SK-N-MC (cell line): ENCODE results near the gene SLC30A4.

ENCODE experiments used
- EZH2 ChIP-seq: fragments of 200-600 bp; sonication (generic); IDR thresholded peaks from one replicate; pipeline ENCODE4 v1.6.1; 2017; ENCODE audit warnings: antibody characterized with exemption
- FOXP2 ChIP-seq: optimal IDR thresholded peaks from 2 replicates; pipeline ENCODE3; 2011; ENCODE audit warnings: mild to moderate bottlenecking, moderate library complexity; ENCODE audit not compliant: insufficient read depth; ENCODE audit errors: extremely low read length, control extremely low read depth
- POLR2AphosphoS5 ChIP-seq: IDR thresholded peaks from 2 replicates; pipeline ENCODE4 v1.6.1; 2012; ENCODE audit warnings: mild to moderate bottlenecking, low read depth, low read length, borderline replicate concordance

- TF ChIP-seq POLR2AphosphoS5: no peak
- no peak for TF ChIP-seq EZH2
- no peak for TF ChIP-seq FOXP2
Measured at GRCh38 chr15:45469441-45469840, 53.1 kb downstream of the SLC30A4 start.
